IMR-90 (cell line): Measurements from ENCODE around the gene PIP5K1B. TPM values are rescaled to one million over a fixed set of nuclear protein-coding genes. Genes with fewer than 3 reads are reported as not detected.
"Not testable (repeated sequence)": the region's sequence is repeated elsewhere in the genome, so short reads cannot be mapped to it uniquely, and the experiment has no call there.

ENCODE experiments used
- ATAC-seq: fragments of 200-7000 bp; cut with Tn5 transposase; 2 replicates; pipeline ENCODE4 v1.9.1; 2020; ENCODE audit warnings: low read depth, mild to moderate bottlenecking, moderate library complexity
- BruUV-seq: library from RNA; stranded (reverse); fragments of 400-500 nt; replicated peaks from 2 replicates; lab custom pipeline; 2021; lab: Mats Ljungman, UMichigan
- CTCF ChIA-PET: fragments of 300-600 bp; formaldehyde crosslinking; extraction: SDS; loops from one replicate; lab custom pipeline; 2021; ENCODE audit warnings: antibody characterized with exemption; lab: Yijun Ruan, JAX
- POLR2A ChIA-PET: fragments of 300-600 bp; sonication (Branson Sonifier 250); formaldehyde crosslinking; loops from one replicate; lab custom pipeline; 2022; ENCODE audit warnings: antibody characterized with exemption; ENCODE audit not compliant: unreplicated experiment; lab: Charles Lee
- DNase-seq: peaks from one replicate; pipeline ENCODE4 v3.0.0; 2013
- H2AFZ ChIP-seq: replicated peaks from 2 replicates; pipeline ENCODE3; 2013; ENCODE audit warnings: low read length, mild to moderate bottlenecking; ENCODE audit not compliant: poor library complexity
- H2AK5ac ChIP-seq: 2 replicates; pipeline ENCODE4 v1.6.1; 2013; ENCODE audit warnings: low read depth, low read length, inconsistent platforms
- H2AK9ac ChIP-seq: replicated peaks from 2 replicates; pipeline ENCODE3; 2013; ENCODE audit warnings: mild to moderate bottlenecking, low read depth, low read length, moderate library complexity; ENCODE audit not compliant: poor library complexity
- H2BK120ac ChIP-seq: 2 replicates; pipeline ENCODE4 v1.6.1; 2013; ENCODE audit warnings: low read depth, low read length, inconsistent platforms
- H2BK15ac ChIP-seq: 3 replicates; pipeline ENCODE4 v1.6.1; 2013; ENCODE audit warnings: low read depth, low read length, inconsistent platforms
- H2BK20ac ChIP-seq: 2 replicates; pipeline ENCODE4 v1.6.1; 2013; ENCODE audit warnings: low read depth, mild to moderate bottlenecking, inconsistent platforms, low read length, moderate library complexity
- H2BK5ac ChIP-seq: 2 replicates; pipeline ENCODE4 v1.6.1; 2013; ENCODE audit warnings: mild to moderate bottlenecking, low read depth, low read length, inconsistent platforms; ENCODE audit not compliant: poor library complexity, severe bottlenecking
- H3K14ac ChIP-seq: replicated peaks from 2 replicates; pipeline ENCODE4 v1.6.1; 2013; ENCODE audit warnings: low read depth, low read length, inconsistent platforms
- H3K18ac ChIP-seq: 2 replicates; pipeline ENCODE4 v1.6.1; 2013; ENCODE audit warnings: low read depth, low read length, control low read depth
- H3K23ac ChIP-seq: 2 replicates; pipeline ENCODE4 v1.6.1; 2013; ENCODE audit warnings: low read depth, low read length, inconsistent platforms
- H3K27ac ChIP-seq: 2 replicates; pipeline ENCODE4 v1.5.1; 2013; ENCODE audit warnings: mild to moderate bottlenecking, control low read depth, low read length; ENCODE audit not compliant: insufficient read depth
- H3K27me3 ChIP-seq: 2 replicates; pipeline ENCODE4 v1.6.1; 2013; ENCODE audit warnings: low read length; ENCODE audit not compliant: control insufficient read depth, insufficient read depth
- H3K36me3 ChIP-seq: 2 replicates; pipeline ENCODE4 v1.6.1; 2013; ENCODE audit warnings: low read length, mixed read lengths; ENCODE audit not compliant: control insufficient read depth, insufficient read depth
- H3K4ac ChIP-seq: 2 replicates; pipeline ENCODE4 v1.6.1; 2013; ENCODE audit warnings: low read depth, low read length, inconsistent platforms
- H3K4me1 ChIP-seq: 2 replicates; pipeline ENCODE4 v1.6.1; 2013; ENCODE audit warnings: low read length, mixed read lengths; ENCODE audit not compliant: control insufficient read depth, insufficient read depth
- H3K4me2 ChIP-seq: 2 replicates; pipeline ENCODE4 v1.6.1; 2013; ENCODE audit warnings: low read depth, mild to moderate bottlenecking, control low read depth, low read length, moderate library complexity
- H3K4me3 ChIP-seq: 2 replicates; pipeline ENCODE4 v1.5.1; 2013; ENCODE audit warnings: low read depth, mild to moderate bottlenecking, control low read depth, low read length, moderate library complexity; ENCODE audit not compliant: insufficient read depth
- H3K56ac ChIP-seq: 2 replicates; pipeline ENCODE4 v1.6.1; 2013; ENCODE audit warnings: low read length, inconsistent platforms; ENCODE audit not compliant: insufficient read depth; ENCODE audit errors: extremely low read depth
- H3K79me1 ChIP-seq, 2 experiments: 2 replicates each; pipeline ENCODE4 v1.6.1; 2013; ENCODE audit warnings: low read length in 2 of 2, inconsistent platforms in 1 of 2, low read depth in 1 of 2
- H3K9ac ChIP-seq: 2 replicates; pipeline ENCODE4 v1.6.1; 2013; ENCODE audit warnings: low read depth, low read length, control low read depth
- H3K9me1 ChIP-seq: 2 replicates; pipeline ENCODE4 v1.6.1; 2013; ENCODE audit warnings: low read length, inconsistent platforms; ENCODE audit not compliant: insufficient read depth
- H3K9me3 ChIP-seq: 2 replicates; pipeline ENCODE4 v1.6.1; 2013; ENCODE audit warnings: low read length; ENCODE audit not compliant: control insufficient read depth, insufficient read depth
- H4K20me1 ChIP-seq: 2 replicates; pipeline ENCODE4 v1.6.1; 2013; ENCODE audit warnings: low read length, inconsistent platforms; ENCODE audit not compliant: insufficient read depth
- H4K5ac ChIP-seq: 2 replicates; pipeline ENCODE4 v1.6.1; 2013; ENCODE audit warnings: mild to moderate bottlenecking, low read depth, low read length, control low read depth
- H4K8ac ChIP-seq, 2 experiments: 2 replicates each; pipeline ENCODE4 v1.6.1; 2013; ENCODE audit warnings: low read depth in 2 of 2, low read length in 2 of 2, control low read depth in 1 of 2, inconsistent platforms in 1 of 2
- H4K91ac ChIP-seq: 2 replicates; pipeline ENCODE4 v1.6.1; 2013; ENCODE audit warnings: low read depth, low read length, inconsistent platforms; ENCODE audit not compliant: insufficient read depth
- MAFK ChIP-seq: IDR thresholded peaks from 2 replicates; pipeline ENCODE4 v1.6.1; 2012; ENCODE audit warnings: low read depth, low read length, improper control_type of control experiment
- WGBS, 2 experiments: methylation state at CpG; one replicate each; pipeline versions ENCODE4 v1.1.5 to v1.1.7; 2013; ENCODE audit warnings: missing lambda C conversion rate in 2 of 2; ENCODE audit not compliant: insufficient read length in 1 of 2; ENCODE audit errors: extremely low coverage in 2 of 2; 5-methylcytosine and 5-hydroxymethylcytosine counted together
- dilution Hi-C: fragments of 300-500 bp; cut with HindIII; formaldehyde crosslinking; loops from one replicate; pipeline ENCODE4 v1.14.3; 2018; ENCODE audit warnings: low sequenced_read_pairs; ENCODE audit not compliant: unreplicated experiment
- in situ Hi-C: fragments of 300-500 bp; cut with MboI; formaldehyde crosslinking; loops from 3 replicates; pipeline ENCODE4 v1.14.3; 2019; ENCODE audit warnings: low sequenced_read_pairs, inconsistent platforms, mixed read lengths
- intact Hi-C: fragments of 100-400 bp; cut with micrococcal nuclease; formaldehyde crosslinking; loops from 2 replicates; pipeline ENCODE4 v1.10.0; 2022
- polyA plus RNA-seq, 3 experiments: library from polyadenylated mRNA; depleted of rRNA; stranded (reverse); fragments of >200 nt; gene quantifications; 2 replicates each; pipeline ENCODE4 v1.2.3, GENCODE V29; 2012; ENCODE audit warnings: low replicate concordance in 1 of 3
- total RNA-seq: library from RNA; depleted of rRNA; stranded (reverse); fragments of >200 nt; gene quantifications from 2 replicates; pipeline ENCODE4 v1.2.3, GENCODE V29; 2012

Gene PIP5K1B
- total and polyA plus RNA-seq, 2 of the 4 experiments (the other 2 are of a cell fraction): not detected

DNA sequence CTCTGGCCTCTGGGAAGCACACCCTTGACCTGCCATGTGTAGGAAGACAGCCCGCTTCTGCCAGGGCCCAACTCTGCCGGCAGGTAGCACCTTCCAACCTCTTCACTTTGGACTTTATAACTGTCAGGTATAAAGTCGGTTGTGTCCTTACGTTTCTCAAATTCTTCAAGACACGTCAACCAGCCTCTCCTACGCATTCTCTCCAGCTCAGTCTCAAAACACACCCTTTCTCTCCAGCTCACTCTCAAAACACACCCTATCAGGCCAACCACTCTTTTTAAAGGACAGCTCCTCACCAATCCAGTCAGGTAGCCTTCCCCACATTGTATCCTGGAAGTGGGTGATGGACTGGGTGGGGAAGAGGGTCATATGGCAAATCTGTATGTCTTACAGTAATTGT lies 344.1 kb downstream of the PIP5K1B start:
- no peaks in the 10 kb centered on the region for H3K9me3 ChIP-seq
- H2AFZ ChIP-seq: no peak overlapping the region
- CTCF ChIA-PET: no interaction called here
- H3K23ac ChIP-seq: no peak overlapping the region
- 94% methylated on average over 2 of the region's 6 CpGs; no CpG with 5 or more reads in 1 of the 2 experiments for WGBS, 2 experiments
- no peak overlapping the region for H2BK15ac ChIP-seq
- H3K4ac ChIP-seq: no peak overlapping the region
- H4K5ac ChIP-seq: no peak overlapping the region
- ATAC-seq (no peak), DNase-seq (no peak)
- H2BK120ac ChIP-seq: no peak overlapping the region
- H4K20me1 ChIP-seq: no peaks in the 10 kb centered on the region; the same call in 1 of the 2 replicates
- H2BK5ac ChIP-seq: no peak overlapping the region
- H3K27me3 ChIP-seq: no peaks in the 10 kb centered on the region
- H3K14ac ChIP-seq: no peak overlapping the region
- no peak overlapping the region for H3K27ac ChIP-seq
- intact Hi-C loops: no loop called here
- in situ Hi-C loops: no loop called here
- H3K4me3 ChIP-seq: no peak overlapping the region
- POLR2A ChIA-PET: no interaction called here
- no peak overlapping the region for H3K56ac ChIP-seq
- no peak for TF ChIP-seq MAFK
- H3K4me2 ChIP-seq: no peak overlapping the region
- dilution Hi-C loops: no loop called here
- H4K8ac ChIP-seq: no peak overlapping the region
- peaks cover 8% of the 10 kb centered on the region for H3K4me1 ChIP-seq
- no peak overlapping the region for H4K91ac ChIP-seq
- H2AK5ac ChIP-seq: no peak overlapping the region
- peaks cover 16% of the 10 kb centered on the region for H3K36me3 ChIP-seq
- no peak overlapping the region for H3K9ac ChIP-seq
- no TSS peak for BruUV-seq
- no peak overlapping the region for H3K18ac ChIP-seq
- H3K9me1 ChIP-seq: no peaks in the 10 kb centered on the region; the same call in 1 of the 2 replicates
- peak overlapping the region; percentile 66 for H2AK9ac ChIP-seq
- H3K79me1 ChIP-seq: peaks cover under 1 to 13% of the 10 kb centered on the region in 2 experiments
- H2BK20ac ChIP-seq: no peak overlapping the region

DNA sequence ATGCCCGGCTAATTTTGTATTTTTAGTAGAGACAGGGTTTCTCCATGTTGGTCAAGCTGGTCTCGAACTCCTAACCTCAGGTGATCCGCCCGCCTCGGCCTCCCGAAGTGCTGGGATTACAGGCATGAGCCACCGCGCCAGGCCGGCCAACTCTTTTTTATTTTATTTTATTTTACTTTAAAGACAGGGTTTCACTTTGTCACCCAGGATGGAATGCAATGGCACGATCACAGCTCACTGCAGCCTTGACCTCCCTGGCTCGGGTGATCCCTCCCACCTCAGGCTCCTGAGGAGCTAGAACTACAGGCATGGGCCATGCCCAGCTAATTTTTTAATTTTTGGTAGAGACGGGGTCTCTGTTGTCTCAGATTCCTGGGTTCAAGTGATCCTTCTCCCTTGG lies 345.9 kb downstream of the PIP5K1B start:
- CTCF ChIA-PET: interaction anchor here (0.8 kb wide), 2 partner anchors 15 to 34 kb away, joined by 4 to 6 read pairs; partner anchors contain the start of gene FXN
- H3K79me1 ChIP-seq, H2BK120ac ChIP-seq, H2BK20ac ChIP-seq, H3K23ac ChIP-seq, H2AFZ ChIP-seq, H2AK5ac ChIP-seq, H3K4ac ChIP-seq, H3K14ac ChIP-seq, H3K4me3 ChIP-seq, H2BK5ac ChIP-seq, H3K9me1 ChIP-seq, H2AK9ac ChIP-seq, H4K8ac ChIP-seq, H3K27ac ChIP-seq, dilution Hi-C loops, POLR2A ChIA-PET, H4K91ac ChIP-seq, H2BK15ac ChIP-seq, H3K18ac ChIP-seq, H4K5ac ChIP-seq, H3K4me1 ChIP-seq, ATAC-seq, H3K56ac ChIP-seq, H3K27me3 ChIP-seq, H3K4me2 ChIP-seq, H3K9ac ChIP-seq, BruUV-seq, H3K9me3 ChIP-seq, DNase-seq, H4K20me1 ChIP-seq: not testable (repeated sequence)
- 100% methylated on average over 3 of the region's 12 CpGs; no CpG with 5 or more reads in 1 of the 2 experiments for WGBS, 2 experiments
- in situ Hi-C loops (loop anchor here (25.0 kb wide), 1 partner anchor 511 kb away; no protein-coding TSS in a partner anchor), intact Hi-C loops (loop anchor here (5.0 to 10.0 kb wide), 2 partner anchors 324 to 496 kb away; no protein-coding TSS in a partner anchor)
- H3K36me3 ChIP-seq: peaks cover 16% of the 10 kb centered on the region
